Mammary epithelial cell (primary cell): Measurements from ENCODE around the gene CLMP.
"Not testable (repeated sequence)": the region's sequence is repeated elsewhere in the genome, so short reads cannot be mapped to it uniquely, and the experiment has no call there.

ENCODE experiments used
- CTCF ChIP-seq, 2 donors: IDR thresholded peaks in 1 of 2; conservative IDR thresholded peaks in 1 of 2; 2 replicates each; pipeline ENCODE4 v1.5.1; 2011 to 2012; ENCODE audit warnings: inconsistent platforms in 2 of 2, low read length in 2 of 2, mild to moderate bottlenecking in 2 of 2, control low read depth in 1 of 2, low read depth in 1 of 2; ENCODE audit not compliant: insufficient read depth in 1 of 2; ENCODE audit errors: extremely low read depth in 1 of 2
- EZH2 ChIP-seq: IDR thresholded peaks from 2 replicates; pipeline ENCODE4 v1.6.1; 2012; ENCODE audit warnings: low read length, inconsistent platforms, borderline replicate concordance

DNA sequence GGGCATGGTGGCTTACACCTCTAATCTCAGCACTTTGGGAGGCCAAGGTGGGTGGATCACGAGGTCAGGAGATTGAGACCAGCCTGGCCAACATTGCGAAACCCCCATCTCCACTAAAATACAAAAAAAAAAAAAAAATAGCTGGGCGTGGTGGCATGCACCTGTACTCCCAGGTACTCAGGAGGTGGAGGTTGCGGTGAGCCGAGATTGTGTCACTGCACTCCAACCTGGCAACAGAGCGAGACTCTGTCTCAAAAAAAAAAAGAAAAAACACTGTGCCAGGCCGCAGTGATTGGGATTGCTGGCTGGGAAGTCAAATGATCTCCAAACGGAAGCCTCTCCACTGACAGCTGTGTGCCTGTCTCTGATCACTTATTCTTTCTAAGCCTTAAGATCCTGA lies 104.9 kb downstream of the CLMP start:
- not testable (repeated sequence) for TF ChIP-seq CTCF (conservative IDR thresholded peaks at IDR 0.05 in 1 of 2, IDR thresholded peaks at IDR 0.05 in 1 of 2; ENCODE audit: extremely low read depth in 1 of 2, insufficient read depth in 1 of 2, low read depth in 1 of 2, low read length in 2 of 2); EZH2
